T-helper 1 cell treated with Interleukin-12 subunit alpha and Interleukin-12 subunit beta and Interleukin-4 antibody, amounts not matched to agents 30 μg/mL and 1 μg/mL, for 36 hours (primary cell): ENCODE measurements around the gene MARCHF2.
"Not testable (repeated sequence)": the region's sequence is repeated elsewhere in the genome, so short reads cannot be mapped to it uniquely, and the experiment has no call there.

ENCODE experiments used
- H3K27ac Mint-ChIP-seq: one replicate; pipeline ENCODE4 v1.8.0; 2021; ENCODE audit warnings: mild to moderate bottlenecking, mixed read lengths
- H3K27me3 Mint-ChIP-seq: one replicate; pipeline ENCODE4 v1.8.0; 2021; ENCODE audit warnings: low read depth, mixed read lengths
- H3K36me3 Mint-ChIP-seq: one replicate; pipeline ENCODE4 v1.8.0; 2021; ENCODE audit warnings: low read depth, mixed read lengths
- H3K4me1 Mint-ChIP-seq: one replicate; pipeline ENCODE4 v1.8.0; 2021; ENCODE audit warnings: low read depth, mixed read lengths
- H3K4me3 Mint-ChIP-seq: one replicate; pipeline ENCODE4 v1.8.0; 2021; ENCODE audit warnings: mild to moderate bottlenecking, moderate library complexity, mixed read lengths
- H3K9me3 Mint-ChIP-seq: one replicate; pipeline ENCODE4 v1.8.0; 2021; ENCODE audit warnings: mixed read lengths

Gene MARCHF2

GRCh38 chr19:8421484-8422461 lies 8.7 kb downstream of the MARCHF2 start:
- H3K36me3 Mint-ChIP-seq, result peaks cover 1% of the 10 kb centered on the region
- H3K4me1 Mint-ChIP-seq, result no peaks in the 10 kb centered on the region
- H3K27me3 Mint-ChIP-seq, result no peaks in the 10 kb centered on the region
- no peak overlapping the region for H3K4me3 Mint-ChIP-seq
- H3K27ac Mint-ChIP-seq, result no peak overlapping the region
- H3K9me3 Mint-ChIP-seq, result no peaks in the 10 kb centered on the region

- peaks cover 3% of the 10 kb centered on the region for H3K36me3 Mint-ChIP-seq
- no peaks in the 10 kb centered on the region for H3K27me3 Mint-ChIP-seq
- H3K27ac Mint-ChIP-seq, result no peak overlapping the region
- no peaks in the 10 kb centered on the region for H3K4me1 Mint-ChIP-seq
- no peaks in the 10 kb centered on the region for H3K9me3 Mint-ChIP-seq
- H3K4me3 Mint-ChIP-seq, result no peak overlapping the region
Observed at GRCh38 chr19:8423817-8424223, 10.7 kb downstream of the MARCHF2 start.

GRCh38 chr19:8425331-8425730 lies 12.2 kb downstream of the MARCHF2 start:
- not testable (repeated sequence) for H3K27me3 Mint-ChIP-seq, H3K27ac Mint-ChIP-seq, H3K4me3 Mint-ChIP-seq, H3K9me3 Mint-ChIP-seq, H3K36me3 Mint-ChIP-seq, H3K4me1 Mint-ChIP-seq

- H3K4me1 Mint-ChIP-seq, result no peaks in the 10 kb centered on the region
- no peaks in the 10 kb centered on the region for H3K9me3 Mint-ChIP-seq
- no peaks in the 10 kb centered on the region for H3K27me3 Mint-ChIP-seq
- H3K27ac Mint-ChIP-seq, result no peak overlapping the region
- peaks cover 3% of the 10 kb centered on the region for H3K36me3 Mint-ChIP-seq
- no peak overlapping the region for H3K4me3 Mint-ChIP-seq
Observed at GRCh38 chr19:8426283-8426682, 13.2 kb downstream of the MARCHF2 start.

DNA sequence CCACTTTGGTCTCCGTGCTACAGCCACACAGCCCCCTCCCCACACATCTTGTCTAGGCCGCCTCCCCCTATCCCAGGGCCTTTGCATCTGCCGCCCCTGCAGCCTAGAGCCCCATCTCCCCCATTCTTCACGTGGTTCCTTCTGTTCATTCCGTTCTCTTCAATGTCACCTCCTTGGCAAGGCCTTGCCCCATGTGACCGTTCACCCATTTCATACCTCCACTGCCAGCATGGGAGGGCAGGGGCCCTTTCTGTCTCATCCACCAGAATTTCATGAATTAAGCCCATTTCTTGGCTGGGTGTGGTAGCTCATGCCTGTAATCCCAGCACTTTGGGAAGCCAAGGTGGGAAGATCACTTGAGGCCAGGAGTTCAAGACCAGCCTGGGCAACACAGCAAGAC lies 15.9 kb downstream of the MARCHF2 start:
- no peak overlapping the region for H3K27ac Mint-ChIP-seq
- H3K4me3 Mint-ChIP-seq, result no peak overlapping the region
- no peaks in the 10 kb centered on the region for H3K27me3 Mint-ChIP-seq
- peaks cover 2% of the 10 kb centered on the region for H3K36me3 Mint-ChIP-seq
- H3K4me1 Mint-ChIP-seq, result no peaks in the 10 kb centered on the region
- H3K9me3 Mint-ChIP-seq, result no peaks in the 10 kb centered on the region

GRCh38 chr19:8429826-8430225 lies 16.7 kb downstream of the MARCHF2 start:
- Mint-ChIP-seq H3K27ac (no peak overlapping the region), H3K9me3 (no peaks in the 10 kb centered on the region), H3K4me1 (no peaks in the 10 kb centered on the region), H3K36me3 (peaks cover 2% of the 10 kb centered on the region), H3K27me3 (no peaks in the 10 kb centered on the region), H3K4me3 (no peak overlapping the region)

GRCh38 chr19:8430650-8431049 lies 17.5 kb downstream of the MARCHF2 start:
- H3K4me3 Mint-ChIP-seq, result no peak overlapping the region
- no peaks in the 10 kb centered on the region for H3K9me3 Mint-ChIP-seq
- H3K27me3 Mint-ChIP-seq, result no peaks in the 10 kb centered on the region

GRCh38 chr19:8438236-8438635 lies 25.1 kb downstream of the MARCHF2 start:
- no peak overlapping the region for H3K4me3 Mint-ChIP-seq
- H3K9me3 Mint-ChIP-seq, result no peaks in the 10 kb centered on the region
- H3K27ac Mint-ChIP-seq, result no peak overlapping the region
- no peaks in the 10 kb centered on the region for H3K4me1 Mint-ChIP-seq
- H3K27me3 Mint-ChIP-seq, result no peaks in the 10 kb centered on the region
- H3K36me3 Mint-ChIP-seq, result no peaks in the 10 kb centered on the region

More at GRCh38 chr19:8430650-8431049, 17.5 kb downstream of the MARCHF2 start:
- peaks cover 2% of the 10 kb centered on the region for H3K36me3 Mint-ChIP-seq
- no peak overlapping the region for H3K27ac Mint-ChIP-seq
- no peaks in the 10 kb centered on the region for H3K4me1 Mint-ChIP-seq

- peak overlapping the region; percentile 43 for H3K4me3 Mint-ChIP-seq
- peak overlapping the region; percentile 64 for H3K27ac Mint-ChIP-seq
- H3K4me1 Mint-ChIP-seq, result peaks cover 16% of the 10 kb centered on the region
- no peaks in the 10 kb centered on the region for H3K9me3 Mint-ChIP-seq
- H3K27me3 Mint-ChIP-seq, result no peaks in the 10 kb centered on the region
- peaks cover 10% of the 10 kb centered on the region for H3K36me3 Mint-ChIP-seq
Observed at GRCh38 chr19:8441725-8442544, 28.8 kb downstream of the MARCHF2 start.

DNA sequence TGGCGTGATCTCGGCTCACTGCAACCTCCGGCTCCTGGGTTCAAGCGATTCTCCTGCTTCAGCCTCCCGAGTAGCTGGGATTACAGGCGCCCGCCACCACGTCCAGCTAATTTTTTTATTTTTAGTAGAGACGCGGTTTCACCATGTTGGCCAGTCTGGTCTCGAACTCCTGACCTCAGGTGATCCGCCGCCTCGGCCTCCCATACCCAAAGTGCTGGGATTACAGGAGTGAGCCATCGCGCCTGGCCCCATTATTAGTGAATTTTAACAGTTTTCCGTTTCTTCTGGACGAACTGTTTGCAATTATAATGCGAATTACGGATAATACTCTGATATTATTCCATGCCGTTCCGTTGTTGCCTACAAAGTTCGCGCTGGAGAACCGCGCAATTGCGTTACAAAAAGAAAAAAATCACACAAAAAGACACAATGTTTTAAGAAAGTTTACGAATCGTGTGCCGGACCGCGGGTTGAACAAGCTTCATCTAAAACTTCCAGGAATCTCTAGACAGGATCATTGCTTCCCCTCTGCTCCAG lies 31.1 kb downstream of the MARCHF2 start:
- not testable (repeated sequence) for H3K9me3 Mint-ChIP-seq, H3K27me3 Mint-ChIP-seq
- H3K4me3 Mint-ChIP-seq, result peak overlapping the region; percentile 98
- peaks cover 22% of the 10 kb centered on the region for H3K36me3 Mint-ChIP-seq
- H3K27ac Mint-ChIP-seq, result peak overlapping the region; percentile 97
- peaks cover 30% of the 10 kb centered on the region for H3K4me1 Mint-ChIP-seq

GRCh38 chr19:8444677-8445487 lies 31.8 kb downstream of the MARCHF2 start, which contains the start of gene HNRNPM:
Gene HNRNPM, plus strand, starts transcription at chr19:8444975. Its CDS starts 24 bp downstream, at chr19:8444999.
- H3K27ac Mint-ChIP-seq, result peak within 1 kb of the TSS; percentile 97
- no peaks in the 10 kb centered on the region for H3K9me3 Mint-ChIP-seq
- H3K4me3 Mint-ChIP-seq, result peak within 1 kb of the TSS; percentile 98
- H3K27me3 Mint-ChIP-seq, result no peaks in the 10 kb centered on the region
- H3K36me3 Mint-ChIP-seq, result peaks cover 22% of the 10 kb centered on the region
- H3K4me1 Mint-ChIP-seq, result peaks cover 33% of the 10 kb centered on the region

DNA sequence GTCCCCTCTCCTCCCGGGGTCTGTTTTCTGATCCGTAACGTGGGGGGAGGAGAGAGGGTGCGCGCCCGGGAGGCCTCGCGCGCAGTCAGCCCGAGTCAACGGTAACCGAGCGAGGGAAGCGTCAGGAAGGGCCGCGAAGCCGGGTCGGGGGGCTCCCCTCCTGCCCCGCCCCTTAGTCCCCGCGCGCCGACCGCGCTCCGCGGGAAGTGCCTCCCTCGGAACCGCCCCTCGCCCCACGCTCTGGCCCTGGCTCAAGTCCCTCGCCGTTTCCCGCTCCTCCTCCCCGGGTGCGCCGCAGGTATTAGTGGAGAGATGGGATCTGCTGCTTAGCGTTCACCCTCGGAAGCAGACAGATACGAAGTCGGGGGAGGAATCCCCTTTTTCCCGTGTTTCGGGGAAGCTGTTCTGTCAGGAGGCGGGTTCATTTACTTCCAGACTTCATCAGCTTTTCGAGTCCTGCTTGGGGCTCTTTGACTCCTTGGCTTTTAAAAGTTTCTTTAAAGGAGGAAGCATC lies 32.4 kb downstream of the MARCHF2 start:
- Mint-ChIP-seq H3K27ac (peak overlapping the region; percentile 87), H3K4me1 (peaks cover 37% of the 10 kb centered on the region), H3K4me3 (peak overlapping the region; percentile 89), H3K36me3 (peaks cover 22% of the 10 kb centered on the region), H3K9me3 (no peaks in the 10 kb centered on the region), H3K27me3 (no peaks in the 10 kb centered on the region)

DNA sequence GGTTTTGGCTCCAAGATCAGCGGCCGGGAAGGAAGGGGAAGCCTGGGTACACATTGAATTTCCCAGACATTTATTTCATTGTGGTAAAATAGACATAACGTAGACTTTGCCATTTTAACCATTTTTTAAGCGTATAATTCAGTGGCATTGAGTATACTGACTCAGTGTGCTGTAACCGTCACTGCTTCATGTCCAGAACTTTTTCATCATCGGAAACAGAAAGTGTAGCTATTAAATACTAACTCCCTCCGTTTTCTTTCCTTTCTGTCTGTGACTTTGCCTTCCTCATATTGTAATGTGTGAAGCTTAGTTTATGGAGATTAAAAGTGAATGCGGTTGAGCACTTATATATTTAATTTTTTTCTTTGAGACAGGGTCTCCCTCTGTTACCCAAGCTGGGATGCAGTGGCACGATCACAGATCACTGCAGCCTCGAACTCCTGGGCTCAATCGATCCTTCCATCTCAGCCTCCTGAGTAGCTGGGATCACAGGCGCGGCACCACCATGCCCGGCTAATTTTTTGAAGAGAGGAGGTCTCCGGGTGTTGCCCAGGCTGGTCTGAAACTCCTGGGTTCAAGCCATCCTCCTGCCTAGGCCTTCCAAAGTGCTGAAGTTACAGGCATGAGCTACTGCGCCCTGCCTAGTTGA lies 33.1 kb downstream of the MARCHF2 start:
- H3K27me3 Mint-ChIP-seq, result no peaks in the 10 kb centered on the region
- H3K4me3 Mint-ChIP-seq, result peak overlapping the region; percentile 89
- H3K4me1 Mint-ChIP-seq, result peaks cover 37% of the 10 kb centered on the region
- no peaks in the 10 kb centered on the region for H3K9me3 Mint-ChIP-seq
- peaks cover 22% of the 10 kb centered on the region for H3K36me3 Mint-ChIP-seq
- peak overlapping the region; percentile 87 for H3K27ac Mint-ChIP-seq
